ENCODE measurements around the gene GSK3B. TPM values are rescaled to one million over a fixed set of nuclear protein-coding genes. Genes with fewer than 3 reads are reported as not detected.

GSK3B gene
- total and polyA plus RNA-seq, 2 experiments from 2014 or later = 18.1 to 48.8 TPM

Small RNA genes lying within 50 kb of the gene (small RNA-seq; reads per million reads assigned to genes)
- gene RN7SL397P = not detected
- not detected for gene RN7SL762P

Other genes with a start within 250 kb of the GSK3B start
- gene GPR156, start 190.8 kb upstream of the GSK3B start, total RNA-seq = 0.27 and 0.52 TPM in 2 replicates
- 0.80 TPM in 1 of 2 replicates, not detected in the other for gene GPR156, start 190.8 kb upstream of the GSK3B start, polyA plus RNA-seq

Data from hepatocyte (in vitro differentiated cells).